ENCODE results near the gene USP28. TPM values are rescaled to one million over a fixed set of nuclear protein-coding genes. Genes with fewer than 3 reads are reported as not detected.

USP28 gene
- total and polyA plus RNA-seq, 2 of the 8 experiments (the other 6 are each of a cell fraction or from before 2014, with no cell fraction given) = 82.6 to 119 TPM

GRCh38 chr11:113818426-113818825 lies 56.9 kb downstream of the USP28 start:
- H2BK15ac ChIP-seq (ENCODE audit: low read length) = no peak overlapping the region
- no peaks in the 10 kb centered on the region for H3K23me2 ChIP-seq (ENCODE audit: low read depth, low read length)
- WGBS, 2 experiments (ENCODE audit: extremely low coverage in 1 of 2, insufficient coverage in 1 of 2, insufficient read length in 1 of 2, insufficient replicate concordance in 2 of 2, low coverage in 1 of 2, low lambda C conversion rate in 2 of 2, missing lambda C conversion rate in 1 of 2) = 91% methylated on average over 3 of the region's 3 CpGs; no CpG with 5 or more reads in 1 of the 2 experiments
- H4K5ac ChIP-seq (ENCODE audit: insufficient read length, low read depth, low read length) = no peak overlapping the region
- POLR2A ChIA-PET (ENCODE audit: partially characterized antibody) = interaction anchor here (1.2 to 1.6 kb wide), 2 partner anchors 18 to 57 kb away, joined by 3 to 5 read pairs; partner anchors contain the start of gene USP28
- H4K8ac ChIP-seq (ENCODE audit: extremely low read depth, insufficient read depth, low read length) = no peak overlapping the region
- no peak overlapping the region for H2BK5ac ChIP-seq (ENCODE audit: low read depth, low read length)
- no peak overlapping the region for H3K4me2 ChIP-seq (ENCODE audit: insufficient read depth in 1 of 2, low read depth in 2 of 2, low read length in 2 of 2)
- H2AK5ac ChIP-seq (ENCODE audit: low read depth, low read length) = no peak overlapping the region
- H3K18ac ChIP-seq (ENCODE audit: extremely low read depth, low read length) = no peak overlapping the region
- H3K23ac ChIP-seq (ENCODE audit: insufficient read length) = no peak overlapping the region
- TF ChIP-seq CHD1 (IDR thresholded peaks at IDR 0.05; ENCODE audit: low read depth, low read length) = no peak
- peaks cover 0 to 2% of the 10 kb centered on the region in 2 experiments for H4K20me1 ChIP-seq (replicated peaks in 1 of 2; ENCODE audit: control insufficient read depth in 1 of 2, insufficient read depth in 2 of 2, low read length in 2 of 2)
- no peak overlapping the region for H2BK20ac ChIP-seq (ENCODE audit: low read length)
- CTCF ChIA-PET (ENCODE audit: partially characterized antibody) = interaction anchor here (1.2 to 1.7 kb wide), 2 partner anchors 12 to 17 kb away, joined by 4 to 10 read pairs; no protein-coding TSS in a partner anchor
- no peaks in the 10 kb centered on the region for H3K27me3 ChIP-seq (replicated peaks in 1 of 4; ENCODE audit: control insufficient read depth in 3 of 4, extremely low read depth in 1 of 4, insufficient read depth in 3 of 4, low read length in 3 of 4)
- H3K14ac ChIP-seq (ENCODE audit: insufficient read length) = no peak overlapping the region
- no peak overlapping the region for H3K9ac ChIP-seq (replicated peaks in 1 of 4; ENCODE audit: extremely low read depth in 1 of 4, low read depth in 3 of 4, low read length in 3 of 4)
- no peak overlapping the region for H2AFZ ChIP-seq (ENCODE audit: low read length)
- H2BK12ac ChIP-seq (ENCODE audit: low read depth, low read length) = no peak overlapping the region
- H2BK120ac ChIP-seq (replicated peaks; ENCODE audit: low read depth, low read length) = no peak overlapping the region
- no peak overlapping the region for H3K4me3 ChIP-seq (ENCODE audit: extremely low read depth in 1 of 4, insufficient read depth in 2 of 4, low read depth in 3 of 4, low read length in 4 of 4)
- DNase-seq (ENCODE audit: low read depth in 1 of 2, low spot score in 2 of 2) (no peak), FAIRE-seq (no peak)
- H3K9me3 ChIP-seq (ENCODE audit: insufficient read depth in 2 of 2, low read depth in 1 of 2, low read length in 1 of 2) = no peaks in the 10 kb centered on the region
- 0 out of 2 replicates have a peak, but pooled peaks cover 2% of the 10 kb centered on the region for H3K79me1 ChIP-seq (ENCODE audit: low read depth, low read length)
- no peaks in the 10 kb centered on the region for H3K79me2 ChIP-seq (ENCODE audit: control insufficient read depth in 1 of 2, insufficient read depth in 2 of 2, low read length in 2 of 2)
- H3K27ac ChIP-seq (ENCODE audit: low read depth, low read length) = no peak overlapping the region
- no peak overlapping the region for H3K56ac ChIP-seq (replicated peaks; ENCODE audit: insufficient read length, low read depth, low read length)
- no peak overlapping the region for H3K4ac ChIP-seq (replicated peaks; ENCODE audit: insufficient read length, low read depth, low read length)
- no peak overlapping the region for H4K91ac ChIP-seq (replicated peaks; ENCODE audit: insufficient read length, low read length)
- H3K36me3 ChIP-seq (ENCODE audit: control insufficient read depth in 2 of 4, insufficient read depth in 4 of 4, low read length in 3 of 4) = peaks cover 17 to 78% (median 47%) of the 10 kb centered on the region in 4 experiments
- no peaks in the 10 kb centered on the region for H3K4me1 ChIP-seq (replicated peaks in 1 of 4; ENCODE audit: control insufficient read depth in 3 of 4, insufficient read depth in 4 of 4, low read length in 3 of 4)

All from H1 (cell line).